NCI-H82 (cell line): Measurements from ENCODE around the gene MON2.
"Not testable (repeated sequence)": the region's sequence is repeated elsewhere in the genome, so short reads cannot be mapped to it uniquely, and the experiment has no call there.

ENCODE experiments used
- DNase-seq: peaks from one replicate; lab custom pipeline; 2025; lab: John Stamatoyannopoulos, UW

Gene MON2

GRCh38 chr12:62559366-62559765, 92.7 kb downstream of the MON2 start:
- not testable (repeated sequence) for DNase-seq

- no peak for DNase-seq
Measured at GRCh38 chr12:62562846-62563245, 96.2 kb downstream of the MON2 start.

- DNase-seq: no peak
Measured at GRCh38 chr12:62575036-62575435, 108.4 kb downstream of the MON2 start.

- DNase-seq: no peak
Measured at GRCh38 chr12:62576503-62576902, 109.9 kb downstream of the MON2 start.

- DNase-seq: no peak
Measured at GRCh38 chr12:62578726-62579125, 112.1 kb downstream of the MON2 start.

DNA sequence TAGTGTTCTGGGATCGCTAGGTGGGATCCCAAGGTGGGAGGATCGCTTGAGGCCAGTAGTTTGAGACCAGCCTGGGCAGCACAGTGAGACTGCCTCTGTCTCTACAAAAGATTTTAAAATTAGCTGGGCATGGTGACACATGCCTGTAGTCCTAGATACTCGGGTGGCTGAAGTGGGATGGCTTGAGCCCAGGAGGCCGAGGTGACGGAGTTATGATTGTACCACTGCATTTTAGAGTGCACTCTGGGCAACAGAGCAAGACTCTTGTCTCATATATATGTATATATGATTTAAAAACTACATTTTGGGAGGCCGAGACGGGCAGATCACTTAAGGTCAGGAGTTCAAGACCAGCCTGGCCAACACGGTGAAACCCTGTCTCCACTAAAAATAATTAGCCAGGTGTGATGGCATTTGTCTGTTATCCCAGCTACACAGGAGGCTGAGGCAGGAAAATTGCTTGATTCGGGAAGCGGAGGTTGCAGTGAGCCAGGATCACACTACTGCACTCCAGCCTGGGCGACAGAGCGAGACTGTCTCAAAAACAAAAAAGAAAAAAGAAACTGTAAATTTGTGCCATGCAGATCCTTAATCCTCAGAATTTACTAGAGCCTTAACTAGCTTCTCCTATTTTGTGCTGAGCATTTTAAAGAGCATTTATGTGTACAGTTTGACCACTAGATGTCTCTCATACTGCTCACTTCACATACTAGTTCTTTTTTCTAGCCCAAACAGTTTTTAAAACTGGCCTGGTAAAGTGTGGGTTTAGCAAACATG, 114.8 kb downstream of the MON2 start:
- DNase-seq: peak; percentile 69

DNA sequence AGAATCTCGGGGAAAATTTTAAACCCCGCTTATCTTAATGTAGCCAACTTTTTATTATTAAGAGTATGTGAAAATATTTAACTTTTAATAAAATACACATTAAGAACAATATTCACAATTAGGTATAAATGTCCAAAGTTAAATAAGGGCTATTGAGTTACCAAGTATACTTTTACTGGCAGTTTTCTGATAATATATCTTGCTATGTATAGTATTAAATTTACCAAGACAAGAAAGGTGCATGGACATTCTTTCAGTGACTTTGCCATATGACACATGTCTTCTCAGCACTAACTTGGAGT, 115.4 kb downstream of the MON2 start:
- no peak for DNase-seq

DNA sequence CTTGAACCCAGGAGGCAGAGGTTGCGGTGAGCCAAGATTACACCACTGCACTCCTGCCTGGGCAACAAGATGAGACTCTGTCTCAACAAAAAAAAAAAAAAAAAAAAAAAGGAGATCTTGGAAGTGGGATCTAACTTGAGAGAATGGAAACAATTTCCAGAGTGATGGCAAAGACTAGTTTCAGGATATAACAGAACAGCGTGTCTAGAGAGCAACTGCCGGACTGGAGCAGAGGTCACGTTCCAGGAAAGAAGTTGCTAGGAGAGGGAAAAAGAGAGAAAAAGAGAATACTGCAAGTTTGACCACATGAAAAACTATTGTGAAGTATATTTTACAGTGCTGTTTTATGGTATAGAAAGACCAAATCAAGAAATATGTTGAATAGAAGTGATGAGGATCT, 118.0 kb downstream of the MON2 start:
- no peak for DNase-seq

DNA sequence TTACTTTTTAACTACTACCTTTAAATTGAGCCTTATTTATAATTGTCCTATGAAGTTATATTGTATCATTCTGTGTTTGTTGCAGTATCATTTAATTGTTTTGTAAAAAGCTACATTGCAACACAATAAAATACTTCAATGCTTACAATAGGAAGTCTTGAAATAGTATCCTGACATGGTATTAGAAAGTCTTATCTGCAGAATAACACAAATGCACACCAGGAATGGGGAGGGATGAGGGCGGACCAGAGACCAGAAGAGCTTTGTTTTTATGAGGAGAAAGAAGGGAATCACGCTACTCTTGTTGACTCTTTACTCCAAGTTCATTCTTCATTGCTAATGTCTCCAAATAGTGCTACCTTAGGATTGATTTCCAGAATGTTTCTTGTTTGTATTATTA, 120.2 kb downstream of the MON2 start:
- DNase-seq: peak; percentile 27

GRCh38 chr12:62588916-62589315, 122.3 kb downstream of the MON2 start:
- no peak for DNase-seq

DNA sequence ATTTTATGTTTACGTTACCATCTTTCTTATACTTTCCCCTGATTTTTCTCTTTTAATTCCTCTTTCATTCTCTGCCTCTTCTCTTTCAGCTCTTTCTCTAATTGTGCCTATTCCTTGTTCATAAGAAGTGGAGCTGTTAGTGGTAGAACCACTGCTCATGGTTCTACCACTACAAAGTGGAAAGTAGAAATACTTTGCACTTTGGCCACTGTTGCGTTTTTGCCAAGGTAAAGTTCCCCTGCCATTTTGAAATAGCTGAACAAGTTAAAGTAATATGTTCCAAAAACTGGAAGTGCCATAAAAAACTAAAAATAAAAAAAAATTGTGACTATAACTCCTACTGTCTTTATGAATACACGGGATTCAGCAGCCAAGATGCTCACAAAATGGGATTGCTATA, 130.6 kb downstream of the MON2 start:
- DNase-seq: no peak

GRCh38 chr12:62598846-62599245, 132.2 kb downstream of the MON2 start:
- no peak for DNase-seq

- DNase-seq: no peak
Measured at GRCh38 chr12:62599854-62600437, 133.3 kb downstream of the MON2 start.

DNA sequence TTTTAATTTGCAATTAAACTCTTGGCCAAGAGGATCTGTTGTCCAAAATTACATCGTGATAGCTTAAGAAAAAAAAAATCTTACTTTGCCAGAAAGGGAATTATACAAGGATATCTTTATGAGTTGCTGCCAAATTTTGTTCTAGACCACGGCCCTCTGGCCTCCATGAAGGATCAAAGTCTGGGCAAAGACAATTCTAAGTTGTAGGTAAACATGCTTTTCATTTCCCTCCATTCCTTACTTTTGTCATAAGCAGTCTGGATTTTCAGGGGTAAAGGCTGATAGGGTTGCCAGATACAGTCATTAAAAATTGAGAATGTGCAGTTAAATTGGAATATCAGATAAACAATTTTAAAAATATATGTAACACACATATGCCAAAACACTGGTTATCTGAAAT, 135.1 kb downstream of the MON2 start:
- DNase-seq: peak; percentile 35

- DNase-seq: peak; percentile 93
Measured at GRCh38 chr12:62602255-62603060, 135.8 kb downstream of the MON2 start.

- DNase-seq: peak; percentile 91
Measured at GRCh38 chr12:62603061-62603810, 136.6 kb downstream of the MON2 start.

GRCh38 chr12:62603811-62604098, 137.1 kb downstream of the MON2 start:
- no peak for DNase-seq

- DNase-seq: no peak
Measured at GRCh38 chr12:62604373-62604772, 137.7 kb downstream of the MON2 start.

GRCh38 chr12:62604871-62605270, 138.2 kb downstream of the MON2 start:
- peak; percentile 77 for DNase-seq

GRCh38 chr12:62605981-62606380, 139.4 kb downstream of the MON2 start:
- DNase-seq: no peak

DNA sequence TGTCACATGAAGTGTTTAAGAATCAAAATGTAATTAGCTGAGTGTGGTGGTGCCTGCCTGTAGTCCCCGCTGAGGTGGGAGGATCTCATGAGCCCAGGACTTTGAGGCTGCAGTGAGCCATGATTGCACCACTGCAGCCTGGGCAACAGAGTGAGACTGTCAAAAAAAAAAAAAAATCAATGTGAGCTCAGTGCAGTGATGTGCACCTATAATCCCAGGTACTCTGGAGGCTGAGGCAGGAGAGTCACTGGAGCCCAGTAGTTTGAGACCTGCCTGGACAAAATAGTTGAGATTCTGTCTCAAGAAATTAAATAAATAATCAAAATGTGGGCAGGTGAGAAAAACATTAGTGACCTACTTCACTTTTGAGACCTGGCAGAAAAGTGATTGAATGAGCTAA, 140.0 kb downstream of the MON2 start:
- no peak for DNase-seq

DNA sequence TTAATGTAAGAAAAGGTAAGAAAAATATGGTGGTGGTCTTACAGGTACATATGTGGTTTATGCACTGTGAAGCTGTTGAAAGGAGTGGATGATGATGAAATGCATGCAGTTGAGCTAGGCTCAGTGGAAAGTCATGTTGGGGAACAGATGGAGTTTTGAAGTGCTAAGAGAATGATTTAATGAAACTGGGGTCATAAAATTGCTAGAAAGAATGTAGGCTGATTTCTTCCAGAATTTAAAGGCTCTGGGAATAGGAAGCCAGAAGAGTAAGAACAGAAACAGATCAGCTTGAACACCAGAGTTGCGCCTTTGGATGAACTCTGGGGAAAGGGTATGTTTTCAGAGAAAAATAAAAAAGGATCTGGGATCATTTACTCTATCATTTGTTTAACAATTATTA, 146.5 kb downstream of the MON2 start:
- DNase-seq: no peak

DNA sequence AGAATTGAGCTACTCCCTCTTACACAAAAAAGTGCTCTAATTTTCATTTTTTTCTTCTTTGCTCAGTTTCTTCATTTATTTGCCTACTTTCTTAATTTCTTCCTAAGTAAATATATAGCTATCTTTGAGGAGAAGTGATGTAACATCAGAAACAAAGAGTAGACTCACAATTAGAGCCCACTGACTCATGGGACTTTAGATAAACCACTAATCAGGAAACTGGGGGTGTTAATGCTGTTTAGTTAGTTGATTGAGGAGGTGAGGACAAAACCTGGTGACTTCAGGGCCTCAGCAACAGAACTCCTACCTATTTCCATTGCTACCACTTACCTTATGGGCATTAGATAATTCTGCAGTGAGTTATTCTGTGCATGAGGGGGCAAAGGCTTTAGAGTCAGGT, 151.7 kb downstream of the MON2 start:
- DNase-seq: no peak
